ENCODE data around the gene NDUFAF2. TPM values are rescaled to one million over a fixed set of nuclear protein-coding genes. Genes with fewer than 3 reads are reported as not detected.
"Not testable (repeated sequence)": the region's sequence is repeated elsewhere in the genome, so short reads cannot be mapped to it uniquely, and the experiment has no call there.

The NDUFAF2 gene
- polyA plus RNA-seq, 3 donors, result 26.5 to 31.2 (median 30.5) TPM

DNA sequence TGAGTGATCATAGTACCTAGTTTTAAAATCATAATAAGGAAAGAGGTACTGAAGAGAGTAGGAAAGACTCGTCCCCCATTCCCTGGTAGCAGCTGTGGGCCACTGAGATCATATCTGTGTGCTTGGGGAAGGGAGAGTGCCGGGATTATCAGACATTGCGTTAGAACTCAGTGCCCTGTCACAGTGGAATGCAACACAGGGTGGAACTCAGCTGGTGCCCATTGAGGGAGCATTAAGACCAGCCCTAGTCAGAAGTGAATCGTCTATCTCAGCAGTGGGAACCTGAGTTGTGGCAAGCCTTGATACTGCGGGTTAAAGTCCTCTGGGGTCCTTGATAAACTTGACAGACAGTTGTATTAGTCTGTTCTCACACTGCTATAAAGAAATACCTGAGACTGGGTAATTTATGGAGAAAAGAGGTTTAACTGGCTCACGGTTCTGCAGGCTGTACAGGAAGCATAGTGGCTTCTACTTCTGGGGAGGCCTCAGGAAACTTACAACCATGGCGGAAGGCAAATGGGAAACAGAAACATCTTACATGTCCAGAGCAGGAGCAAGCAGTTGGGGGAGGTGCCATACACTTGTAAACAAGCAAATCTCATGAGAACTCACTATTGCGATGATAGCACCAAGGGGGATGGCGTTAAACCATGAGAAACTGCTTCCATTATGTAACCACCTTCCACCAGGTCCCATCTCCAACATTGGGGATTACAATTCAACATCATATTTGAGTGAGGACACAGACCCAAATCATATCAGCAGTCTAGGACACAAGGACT is 33.1 kb downstream of the NDUFAF2 start:
- no peak for DNase-seq (ENCODE audit: extremely low read depth in 1 of 11, low read depth in 9 of 11, low spot score in 4 of 11)

DNA sequence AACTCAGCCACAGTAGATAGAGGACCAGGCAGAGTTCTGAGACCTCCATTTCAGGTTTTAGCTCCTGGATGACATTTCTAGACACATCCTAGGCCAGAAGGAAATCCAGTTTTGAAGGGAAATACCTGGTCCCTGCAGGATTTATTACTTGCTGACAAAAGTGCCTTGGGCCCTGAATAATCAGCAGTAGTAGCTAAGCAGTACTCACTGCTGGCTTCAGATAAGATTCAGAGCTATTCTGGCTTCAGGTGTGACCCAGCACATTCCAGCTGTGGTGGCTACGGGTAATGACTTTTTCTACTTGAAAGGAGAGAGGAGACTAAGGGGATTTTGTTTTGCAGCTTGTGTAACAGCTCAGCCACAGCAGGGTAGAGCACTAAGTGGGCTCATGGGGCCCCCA is 34.0 kb downstream of the NDUFAF2 start:
- DNase-seq (ENCODE audit: extremely low read depth in 1 of 11, low read depth in 9 of 11, low spot score in 4 of 11), result no peak

GRCh38 chr5:60980511-60980910 is 35.5 kb downstream of the NDUFAF2 start:
- DNase-seq (ENCODE audit: extremely low read depth in 1 of 11, low read depth in 9 of 11, low spot score in 4 of 11), result no peak

DNA sequence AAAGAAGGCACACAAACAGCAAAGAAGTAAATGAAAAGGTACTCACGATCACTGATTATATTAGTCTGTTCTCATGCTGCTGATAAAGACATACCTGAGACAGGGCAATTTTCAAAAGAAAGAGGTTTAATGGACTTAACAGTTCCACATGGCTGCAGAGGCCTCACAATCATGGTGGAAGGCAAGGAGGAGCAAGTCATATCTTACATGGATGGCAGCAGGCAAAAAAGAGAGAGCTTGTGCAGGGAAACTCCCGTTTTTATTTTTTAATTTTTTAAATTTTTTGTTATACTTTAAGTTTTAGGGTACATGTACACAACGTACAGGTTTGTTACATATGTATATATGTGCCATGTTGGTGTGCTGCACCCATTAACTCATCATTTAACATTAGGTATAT is 37.1 kb downstream of the NDUFAF2 start:
- not testable (repeated sequence) for DNase-seq (ENCODE audit: extremely low read depth in 1 of 11, low read depth in 9 of 11, low spot score in 4 of 11)

DNA sequence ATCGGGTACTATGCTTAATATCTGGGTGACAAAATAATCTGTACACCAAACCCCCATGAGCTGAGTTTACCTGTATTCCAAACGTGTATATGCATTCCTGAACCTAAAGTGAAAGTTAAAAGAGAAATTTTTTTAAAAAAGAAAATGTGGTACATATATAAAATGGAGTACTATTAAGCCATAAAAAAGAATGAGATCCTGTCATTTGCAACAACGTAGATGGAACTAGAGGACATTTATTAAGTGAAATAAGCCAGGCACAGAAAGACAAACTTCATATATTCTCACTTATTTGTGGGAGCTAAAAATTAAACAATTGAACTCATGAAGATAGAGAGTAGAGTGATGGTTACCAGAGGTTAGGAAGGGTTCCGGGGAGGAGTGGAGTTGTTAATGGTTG is 44.8 kb downstream of the NDUFAF2 start:
- DNase-seq (ENCODE audit: extremely low read depth in 1 of 11, low read depth in 9 of 11, low spot score in 4 of 11), result no peak

- no peak for DNase-seq (ENCODE audit: extremely low read depth in 1 of 11, low read depth in 9 of 11, low spot score in 4 of 11)
These were observed 47.9 kb downstream of the NDUFAF2 start for GRCh38 chr5:60992871-60993270.

GRCh38 chr5:60993425-60993824 is 48.4 kb downstream of the NDUFAF2 start:
- no peak for DNase-seq (ENCODE audit: extremely low read depth in 1 of 11, low read depth in 9 of 11, low spot score in 4 of 11)

DNA sequence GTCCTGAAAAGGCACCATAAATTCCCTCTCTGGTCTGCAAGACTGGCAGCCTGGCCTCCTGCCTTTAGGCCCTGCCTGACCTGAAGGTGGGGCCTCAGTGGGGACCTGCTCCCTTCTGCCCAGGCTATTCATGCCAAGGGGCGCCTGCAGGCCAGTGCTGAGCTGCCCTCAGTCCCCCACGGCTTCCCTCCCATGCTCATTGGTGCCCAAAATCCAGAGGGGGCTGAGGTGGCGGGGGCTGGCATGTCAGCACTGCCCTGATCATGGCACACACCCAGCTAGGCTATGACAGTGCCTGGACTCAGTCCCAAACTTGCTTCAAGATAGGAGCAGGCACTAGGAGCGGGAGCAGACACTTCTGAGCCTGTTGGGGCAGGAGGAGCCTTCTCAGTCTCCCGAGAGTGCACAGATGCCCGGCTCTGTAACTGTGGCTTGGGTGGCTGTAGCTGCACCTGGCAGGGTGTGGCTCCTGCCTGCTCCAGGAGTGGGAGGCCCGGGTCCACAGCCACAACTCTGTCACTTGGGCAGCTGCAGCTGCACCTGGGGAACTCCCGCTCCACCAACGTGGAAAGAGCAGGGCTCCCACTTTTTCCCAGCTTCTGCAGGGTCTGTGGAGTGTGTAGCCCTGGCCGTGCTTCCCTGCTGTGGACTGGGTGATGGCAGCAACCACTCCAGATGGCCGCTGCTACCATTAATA is 49.0 kb downstream of the NDUFAF2 start:
- DNase-seq (ENCODE audit: extremely low read depth in 1 of 11, low read depth in 9 of 11, low spot score in 4 of 11), result no peak

- no peak for DNase-seq (ENCODE audit: extremely low read depth in 1 of 11, low read depth in 9 of 11, low spot score in 4 of 11)
These were observed 51.4 kb downstream of the NDUFAF2 start for GRCh38 chr5:60996368-60996767.

DNA sequence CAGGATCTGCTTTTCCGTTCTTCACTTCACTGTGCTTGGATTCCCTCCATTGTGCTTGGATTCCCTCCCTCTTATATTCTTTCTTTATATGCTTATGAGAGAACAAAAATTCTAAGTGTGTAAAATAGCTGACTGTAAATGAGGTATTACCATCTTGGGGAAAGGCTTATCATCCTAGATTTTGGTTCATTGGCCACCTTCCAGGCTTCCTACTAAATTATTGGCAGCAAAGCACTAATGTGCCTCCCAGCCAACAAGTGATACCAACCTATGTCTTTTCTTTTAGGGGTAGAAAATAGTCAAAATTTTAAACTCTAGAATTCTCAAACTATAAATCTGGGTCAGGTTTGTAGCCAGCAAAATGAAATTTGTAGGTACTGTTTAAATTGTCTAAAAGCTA is 52.7 kb downstream of the NDUFAF2 start:
- no peak for DNase-seq (ENCODE audit: extremely low read depth in 1 of 11, low read depth in 9 of 11, low spot score in 4 of 11)

DNA sequence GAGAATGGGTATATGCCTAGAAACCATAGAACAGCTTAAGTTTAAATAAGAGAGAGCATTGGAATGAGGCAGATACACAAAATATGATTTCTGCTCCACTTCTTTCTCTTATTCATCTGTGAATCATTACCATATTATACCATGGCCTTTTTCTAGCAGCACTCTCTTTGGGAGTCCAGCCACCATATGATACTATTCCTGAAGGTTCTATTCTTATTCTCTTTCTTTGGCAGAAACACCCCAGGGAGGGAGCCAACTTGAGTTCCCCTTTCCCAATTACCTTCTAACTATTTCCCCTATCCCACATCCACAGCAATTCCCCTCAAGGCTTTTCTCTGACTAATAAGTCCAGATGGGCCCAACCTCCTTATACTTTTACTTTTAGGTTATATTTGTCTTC is 55.9 kb downstream of the NDUFAF2 start:
- no peak for DNase-seq (ENCODE audit: extremely low read depth in 1 of 11, low read depth in 9 of 11, low spot score in 4 of 11)

DNA sequence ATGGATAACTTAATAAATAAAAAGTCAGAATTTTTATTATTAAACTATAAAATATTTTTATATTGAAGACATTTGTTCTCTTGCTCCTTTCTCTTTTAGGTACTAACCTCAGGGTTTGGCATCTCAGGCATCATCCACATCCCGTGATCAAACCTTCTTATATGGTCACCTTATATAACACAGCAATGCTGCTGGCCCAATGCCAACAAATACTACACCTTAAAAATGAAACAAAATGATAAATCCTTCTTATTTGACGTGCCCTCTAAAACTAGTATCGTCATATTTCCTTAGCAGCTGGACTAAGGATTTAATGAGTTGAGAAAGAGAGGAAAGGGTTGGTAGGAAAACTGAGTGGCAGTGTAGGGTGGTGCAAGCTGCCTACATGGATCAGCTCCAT is 56.6 kb downstream of the NDUFAF2 start:
- DNase-seq (ENCODE audit: extremely low read depth in 1 of 11, low read depth in 9 of 11, low spot score in 4 of 11), result no peak

GRCh38 chr5:61002611-61003355 is 57.8 kb downstream of the NDUFAF2 start:
- no peak for DNase-seq (ENCODE audit: extremely low read depth in 1 of 11, low read depth in 9 of 11, low spot score in 4 of 11)

- no peak for DNase-seq (ENCODE audit: extremely low read depth in 1 of 11, low read depth in 9 of 11, low spot score in 4 of 11)
These were observed 59.4 kb downstream of the NDUFAF2 start for GRCh38 chr5:61004448-61004847.

DNA sequence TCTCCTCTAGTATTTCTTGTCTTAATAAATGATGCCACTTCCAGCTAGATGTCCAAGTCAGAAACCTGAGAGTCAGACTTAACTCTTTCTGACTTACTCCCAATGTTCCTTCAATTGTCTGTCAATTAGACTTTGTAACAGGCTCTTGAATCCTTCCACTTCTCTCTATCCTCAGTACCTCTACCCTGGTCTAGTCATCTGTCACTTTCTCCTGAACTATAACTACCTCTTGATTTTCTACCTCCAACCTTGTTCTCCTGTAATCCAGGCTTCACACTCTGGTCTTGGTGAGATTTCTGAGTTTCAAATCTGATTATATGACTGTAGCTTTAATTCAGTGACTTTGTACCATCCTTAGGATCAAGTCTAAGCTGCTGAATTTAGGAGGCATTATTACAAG is 64.9 kb downstream of the NDUFAF2 start:
- DNase-seq (ENCODE audit: extremely low read depth in 1 of 11, low read depth in 9 of 11, low spot score in 4 of 11), result no peak

DNA sequence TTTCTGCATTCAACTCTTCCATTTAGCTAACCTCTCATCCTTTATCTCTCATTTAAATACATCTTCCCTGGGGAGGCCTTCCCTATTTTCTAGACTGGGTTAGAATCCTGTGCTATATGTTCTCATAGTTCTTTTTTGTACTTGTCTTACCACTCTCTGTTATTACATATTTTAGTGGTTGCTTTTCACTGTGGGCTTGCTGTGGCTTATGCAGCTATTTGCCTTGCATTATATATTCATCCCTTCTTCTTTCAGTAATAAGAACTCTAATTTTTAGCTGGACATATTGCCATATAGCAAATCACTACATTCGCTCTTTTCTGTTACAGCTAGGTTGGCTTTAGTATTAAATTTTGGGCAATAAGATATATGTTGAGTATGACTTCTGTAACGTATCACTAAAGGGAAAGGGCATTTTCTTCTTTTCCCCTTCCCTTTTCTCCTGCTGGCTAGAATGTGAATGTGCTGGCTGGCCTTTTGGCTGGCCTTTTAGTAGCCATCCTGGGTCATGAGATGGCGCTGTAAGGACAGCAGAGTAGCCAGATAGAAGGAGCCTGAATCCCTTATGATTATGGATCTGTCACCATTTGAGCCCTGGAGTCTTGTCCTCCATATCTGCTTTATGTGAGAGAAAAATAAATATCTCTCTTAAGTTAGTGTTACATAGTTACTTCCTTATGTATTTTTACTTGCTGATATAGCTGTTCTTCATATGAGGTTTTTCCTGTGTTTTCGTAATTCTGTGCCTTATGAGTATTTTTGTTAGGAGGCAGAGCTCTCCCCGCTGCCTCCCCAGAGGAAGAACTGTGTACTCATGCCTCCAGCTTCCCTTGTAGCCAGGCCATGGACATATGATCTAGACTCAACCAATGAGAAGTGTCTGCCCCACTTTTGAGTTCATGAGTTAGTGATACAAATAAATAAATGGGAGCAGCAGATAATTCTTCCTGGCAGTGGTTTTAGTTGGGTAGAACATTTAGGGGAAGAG is 65.8 kb downstream of the NDUFAF2 start:
- DNase-seq (ENCODE audit: extremely low read depth in 1 of 11, low read depth in 9 of 11, low spot score in 4 of 11), result no peak

GRCh38 chr5:61018062-61018461 is 73.1 kb downstream of the NDUFAF2 start:
- DNase-seq (ENCODE audit: extremely low read depth in 1 of 11, low read depth in 9 of 11, low spot score in 4 of 11), result no peak

DNA sequence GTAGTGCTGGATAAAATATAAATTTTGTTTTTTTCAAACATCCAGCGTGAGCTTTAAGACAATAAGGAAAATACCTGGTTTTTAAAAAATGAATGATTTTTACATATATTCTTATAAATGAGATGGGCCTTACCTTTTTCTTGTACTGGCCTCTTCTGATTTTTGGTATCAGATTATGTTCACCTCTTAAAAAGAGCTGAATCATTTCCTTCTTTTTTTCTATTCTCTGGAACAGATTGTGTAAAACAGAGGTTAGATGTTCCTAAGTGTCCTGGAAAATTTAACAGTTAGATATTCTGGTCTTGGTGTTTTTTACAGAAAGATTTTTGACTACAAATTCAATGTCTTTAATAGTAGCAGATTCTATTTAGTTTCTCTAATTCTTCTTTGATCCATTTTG is 74.6 kb downstream of the NDUFAF2 start:
- DNase-seq (ENCODE audit: extremely low read depth in 1 of 11, low read depth in 9 of 11, low spot score in 4 of 11), result no peak

GRCh38 chr5:61020415-61020814 is 75.4 kb downstream of the NDUFAF2 start:
- no peak for DNase-seq (ENCODE audit: extremely low read depth in 1 of 11, low read depth in 9 of 11, low spot score in 4 of 11)

All from renal cortex interstitium (tissue), 11 donors.